GM12878 (cell line): ENCODE results near the gene GLI2. TPM values are rescaled to one million over a fixed set of nuclear protein-coding genes. Genes with fewer than 3 reads are reported as not detected.
A peak's percentile ranks its signal among the peaks of the same experiment; 100 is the strongest.

Experiments
- ATAC-seq: fragments of 200-7000 bp; cut with Tn5 transposase; 3 replicates; pipeline ENCODE4 v1.9.1; 2020; ENCODE audit warnings: mild to moderate bottlenecking, moderate library complexity
- BruUV-seq: library from RNA; stranded (reverse); fragments of 400-500 nt; replicated peaks from 2 replicates; lab custom pipeline; 2021; lab: Mats Ljungman, UMichigan
- CTCF ChIA-PET: fragments of 300-600 bp; sonication (Branson Sonifier 250); formaldehyde crosslinking; extraction: SDS; loops from one replicate; lab custom pipeline; 2021; ENCODE audit warnings: inconsistent platforms; lab: Yijun Ruan, JAX
- POLR2A ChIA-PET: fragments of 350-600 bp; formaldehyde crosslinking; extraction: SDS; loops from one replicate; lab custom pipeline; 2021; ENCODE audit warnings: inconsistent platforms; lab: Charles Lee
- RAD21 ChIA-PET: fragments of 300-600 bp; sonication (Branson Sonifier 250); formaldehyde crosslinking; loops from one replicate; lab custom pipeline; 2023; ENCODE audit warnings: antibody characterized with exemption; ENCODE audit not compliant: unreplicated experiment; lab: Charles Lee
- SMC1A ChIA-PET: fragments of 300-600 bp; sonication (Branson Sonifier 250); formaldehyde crosslinking; loops from one replicate; lab custom pipeline; 2023; ENCODE audit not compliant: unreplicated experiment, uncharacterized antibody; lab: Charles Lee
- DNase-seq: peaks from one replicate; pipeline ENCODE4 v3.0.0-alpha.2; 2011; ENCODE audit warnings: low read depth, low spot score
- FAIRE-seq: peaks from 3 replicates; lab custom pipeline; 2011; peaks lifted over from hg19 to GRCh38; lab: Jason Lieb, UNC
- H2AFZ ChIP-seq: 2 replicates; pipeline ENCODE4 v1.6.0; 2011; ENCODE audit warnings: low read depth, low read length, control low read depth; ENCODE audit not compliant: control insufficient read depth
- H3K27ac ChIP-seq: 2 replicates; pipeline ENCODE4 v1.5.1; 2011; ENCODE audit warnings: control low read depth; ENCODE audit not compliant: control insufficient read depth, insufficient read depth
- H3K27me3 ChIP-seq, 2 experiments: replicated peaks in 1 of 2; 2 replicates each; pipeline versions ENCODE4 v1.6.0 to v1.6.1; 2011; ENCODE audit warnings: low read length in 1 of 2; ENCODE audit not compliant: control insufficient read depth in 2 of 2, insufficient read depth in 2 of 2
- H3K36me3 ChIP-seq, 2 experiments: 2 replicates each; pipeline ENCODE4 v1.5.1; 2011; ENCODE audit warnings: low read length in 1 of 2; ENCODE audit not compliant: control insufficient read depth in 2 of 2, insufficient read depth in 2 of 2
- H3K4me1 ChIP-seq: 2 replicates; pipeline ENCODE4 v1.6.1; 2011; ENCODE audit warnings: mild to moderate bottlenecking, low read length, moderate library complexity, mixed read lengths; ENCODE audit not compliant: control insufficient read depth, insufficient read depth
- H3K4me2 ChIP-seq: 2 replicates; pipeline ENCODE4 v1.6.0; 2011; ENCODE audit warnings: control low read depth; ENCODE audit not compliant: control insufficient read depth, insufficient read depth
- H3K4me3 ChIP-seq: fragments of 200-600 bp; sonication (generic); 2 replicates; pipeline ENCODE4 v1.5.1; 2016
- H3K79me2 ChIP-seq: 2 replicates; pipeline ENCODE4 v1.6.0; 2011; ENCODE audit warnings: low read length; ENCODE audit not compliant: control insufficient read depth, insufficient read depth
- H3K9ac ChIP-seq: 2 replicates; pipeline ENCODE4 v1.8.0; 2011; ENCODE audit warnings: low read length, control low read depth, mixed read lengths; ENCODE audit not compliant: control insufficient read depth, insufficient read depth
- H3K9me3 ChIP-seq: replicated peaks from 3 replicates; pipeline ENCODE4 v1.5.1; 2011; ENCODE audit warnings: mild to moderate bottlenecking, low read length; ENCODE audit not compliant: control insufficient read depth, insufficient read depth
- H4K20me1 ChIP-seq: 2 replicates; pipeline ENCODE4 v1.6.0; 2011; ENCODE audit not compliant: control insufficient read depth, insufficient read depth
- CEBPZ ChIP-seq: fragments of 150-350 bp; IDR thresholded peaks from 2 replicates; pipeline ENCODE4 v1.6.1; 2016; ENCODE audit warnings: low read depth, low read length
- MTA2 ChIP-seq: fragments of 450-650 bp; IDR thresholded peaks from 2 replicates; pipeline ENCODE4 v1.6.1; 2016; ENCODE audit warnings: low read depth, mild to moderate bottlenecking, moderate library complexity
- SPI1 ChIP-seq: IDR thresholded peaks from 2 replicates; pipeline ENCODE4 v1.6.1; 2011; ENCODE audit warnings: low read depth, mild to moderate bottlenecking, low read length, moderate library complexity, borderline replicate concordance; ENCODE audit not compliant: insufficient read depth
- WGBS: methylation state at CpG from one replicate; pipeline ENCODE4 v1.1.6; 2016; ENCODE audit warnings: low lambda C conversion rate; ENCODE audit not compliant: insufficient replicate concordance, insufficient coverage; ENCODE audit errors: missing lambda C conversion rate; 5-methylcytosine and 5-hydroxymethylcytosine counted together
- in situ Hi-C: fragments of 300-500 bp; cut with MboI; formaldehyde crosslinking; loops from 9 replicates; pipeline ENCODE4 v1.14.3; 2018; ENCODE audit warnings: mixed read lengths
- intact Hi-C: fragments of 100-400 bp; cut with micrococcal nuclease; formaldehyde crosslinking; loops from one replicate; pipeline ENCODE4 v1.14.2; 2022; ENCODE audit not compliant: unreplicated experiment
- polyA plus RNA-seq, 11 experiments: library from polyadenylated mRNA; depleted of rRNA in 4 of 11; unstranded in 6 of 11; stranded (reverse) in 5 of 11; fragments of >200 nt; fragmentation: Nextera tagmentation in 4 of 11; fragmentation: Illumina TruSeq in 1 of 11; extraction: Ambion mirVana in 4 of 11; extraction: Trizol in 1 of 11; gene quantifications; 1 replicate in 1 of 11; 2 replicates in 10 of 11; pipeline versions ENCODE4 v1.2.1 to v1.2.3, GENCODE V29; 2011 to 2016; ENCODE audit warnings: inconsistent platforms in 2 of 11, missing spikeins in 2 of 11, low read depth in 1 of 11
- total RNA-seq, 4 experiments: library from RNA; depleted of rRNA in 3 of 4; stranded (reverse); fragments of >200 nt in 3 of 4; fragmentation: Illumina TruSeq in 1 of 4; extraction: Trizol in 1 of 4; gene quantifications; 2 replicates each; pipeline versions ENCODE4 v1.2.1 to v1.2.3, GENCODE V29; 2013 to 2021

The GLI2 gene
- total and polyA plus RNA-seq, 10 of the 15 experiments (the other 5 are each of a cell fraction or from before 2014, with no cell fraction given) = 0.01 TPM; not detected in 9

GRCh38 chr2:120758181-120759144 lies 22.8 kb downstream of the GLI2 start:
- BruUV-seq = no TSS peak
- peak; percentile 41 for ATAC-seq
- H3K4me1 ChIP-seq = no peaks in the 10 kb centered on the region; the same call in 1 of the 2 replicates
- intact Hi-C loops = no loop called here
- H3K36me3 ChIP-seq = no peaks in the 10 kb centered on the region
- H3K4me3 ChIP-seq = no peak overlapping the region
- ChIA-PET RAD21 (no interaction called here), SMC1A (interaction anchor here (0.6 kb wide), 1 partner anchor 21 kb away, joined by 3 read pairs; no protein-coding TSS in a partner anchor), CTCF (no interaction called here), POLR2A (no interaction called here)
- no peak overlapping the region for H3K27ac ChIP-seq
- H3K9me3 ChIP-seq = no peaks in the 10 kb centered on the region
- H2AFZ ChIP-seq = no peak overlapping the region
- no peaks in the 10 kb centered on the region for H4K20me1 ChIP-seq
- FAIRE-seq = no peak
- H3K4me2 ChIP-seq = no peak overlapping the region
- peaks cover 0 to 4% of the 10 kb centered on the region in 2 experiments; a peak in 2 of 4 replicates for H3K27me3 ChIP-seq
- H3K9ac ChIP-seq = no peak overlapping the region
- TF ChIP-seq SPI1 (peak; percentile 57; the same call in 1 of the 2 replicates), MTA2 (no peak)
- in situ Hi-C loops = no loop called here
- no peak for DNase-seq
- no peaks in the 10 kb centered on the region for H3K79me2 ChIP-seq
- 30% methylated on average over 16 of the region's 16 CpGs for WGBS

GRCh38 chr2:120759543-120760331 lies 24.1 kb downstream of the GLI2 start:
- no peak for DNase-seq

More at GRCh38 chr2:120759543-120760331, 24.1 kb downstream of the GLI2 start:
- FAIRE-seq (no peak), ATAC-seq (no peak)
- Histone ChIP-seq H3K9me3 (no peaks in the 10 kb centered on the region), H3K79me2 (no peaks in the 10 kb centered on the region), H2AFZ (no peak overlapping the region), H3K27me3 (peaks cover 0 to 4% of the 10 kb centered on the region in 2 experiments; a peak in 2 of 4 replicates), H3K4me2 (no peak overlapping the region), H3K27ac (no peak overlapping the region), H3K36me3 (no peaks in the 10 kb centered on the region), H3K9ac (no peak overlapping the region), H3K4me3 (no peak overlapping the region), H4K20me1 (no peaks in the 10 kb centered on the region), H3K4me1 (no peaks in the 10 kb centered on the region; the same call in 1 of the 2 replicates)
- intact Hi-C loops = no loop called here
- POLR2A ChIA-PET = no interaction called here
- CTCF ChIA-PET = no interaction called here
- in situ Hi-C loops = no loop called here
- BruUV-seq = no TSS peak
- WGBS = 8% methylated on average over 7 of the region's 7 CpGs
- RAD21 ChIA-PET = no interaction called here
- SMC1A ChIA-PET = interaction anchor here (0.6 kb wide), 1 partner anchor 20 kb away, joined by 3 read pairs; no protein-coding TSS in a partner anchor
- TF ChIP-seq CEBPZ = no peak
